ENCODE data around the gene MRAS.

The MRAS gene

DNA sequence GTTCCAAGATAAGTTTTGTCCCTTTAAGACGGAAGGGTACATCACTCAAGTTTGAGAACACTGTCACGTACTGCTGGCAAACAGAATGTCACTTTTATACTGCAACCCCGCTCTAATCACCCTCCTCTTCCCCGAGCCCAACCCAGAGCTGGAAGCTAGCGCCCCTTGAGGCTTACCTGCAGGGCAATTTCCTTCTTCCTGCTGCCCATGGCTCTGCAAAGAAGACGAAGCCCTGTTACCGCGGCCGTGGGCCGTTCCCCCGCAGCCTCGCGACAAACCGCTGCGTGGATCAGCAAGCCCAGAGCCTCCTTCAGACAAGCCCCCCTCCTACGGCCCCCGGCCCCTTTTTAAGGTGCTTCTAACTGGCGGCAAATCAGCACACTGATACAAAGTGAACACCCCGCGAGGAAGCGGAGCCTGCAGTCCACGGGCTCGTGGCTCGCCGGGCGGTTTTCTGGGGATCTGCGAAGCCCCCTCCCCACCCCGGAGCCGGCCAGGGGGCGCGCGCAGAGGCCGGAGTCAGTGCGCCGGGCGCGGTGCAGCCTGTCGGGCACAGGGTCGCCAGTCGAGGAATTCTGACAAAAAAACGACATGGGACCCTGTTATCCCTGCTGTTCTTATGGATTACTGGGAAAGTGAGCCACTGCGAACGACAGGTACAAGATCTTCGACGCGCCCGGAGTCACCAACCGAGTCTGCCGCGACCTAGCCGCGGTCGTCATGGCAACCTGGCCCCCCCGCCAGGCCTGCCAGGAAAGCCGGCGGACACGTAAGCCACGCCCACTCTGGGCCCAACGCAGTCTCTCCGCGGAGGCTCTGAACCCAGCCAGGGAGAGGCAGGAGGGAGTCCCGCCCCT lies 19.0 kb upstream of the MRAS start, which contains the start of gene NME9:
Gene NME9, minus strand, starts transcription at position 725 of the 857 bp plus-strand sequence. Its CDS starts 516 bp downstream, at position 209.
- DNase-seq (ENCODE audit: low read depth): peak; percentile 58
- TF ChIP-seq CTCF (conservative IDR thresholded peaks at IDR 0.05; ENCODE audit: low read length): peak; percentile 65
- peak within 1 kb of the TSS; percentile 61 for H3K4me3 ChIP-seq (ENCODE audit: low read length)

DNA sequence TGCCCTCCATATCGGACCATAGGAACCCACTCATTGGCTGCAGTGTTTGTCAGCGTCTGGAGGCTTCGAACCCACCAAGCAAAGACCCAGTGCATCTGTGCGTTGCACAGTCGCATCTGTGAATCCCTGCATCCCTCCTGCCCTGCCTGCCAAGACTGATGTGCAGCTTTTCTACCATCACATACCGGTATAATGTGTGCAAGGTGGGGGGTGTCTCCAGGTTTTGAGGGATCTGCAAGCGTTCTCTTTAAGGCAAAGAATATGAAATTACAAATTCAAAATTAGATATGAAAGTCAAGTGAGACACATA lies 18.4 kb upstream of the MRAS start:
- peak overlapping the region; percentile 61 for H3K4me3 ChIP-seq (ENCODE audit: low read length)
- no peak for TF ChIP-seq CTCF (conservative IDR thresholded peaks at IDR 0.05; ENCODE audit: low read length)
- no peak for DNase-seq (ENCODE audit: low read depth)

DNA sequence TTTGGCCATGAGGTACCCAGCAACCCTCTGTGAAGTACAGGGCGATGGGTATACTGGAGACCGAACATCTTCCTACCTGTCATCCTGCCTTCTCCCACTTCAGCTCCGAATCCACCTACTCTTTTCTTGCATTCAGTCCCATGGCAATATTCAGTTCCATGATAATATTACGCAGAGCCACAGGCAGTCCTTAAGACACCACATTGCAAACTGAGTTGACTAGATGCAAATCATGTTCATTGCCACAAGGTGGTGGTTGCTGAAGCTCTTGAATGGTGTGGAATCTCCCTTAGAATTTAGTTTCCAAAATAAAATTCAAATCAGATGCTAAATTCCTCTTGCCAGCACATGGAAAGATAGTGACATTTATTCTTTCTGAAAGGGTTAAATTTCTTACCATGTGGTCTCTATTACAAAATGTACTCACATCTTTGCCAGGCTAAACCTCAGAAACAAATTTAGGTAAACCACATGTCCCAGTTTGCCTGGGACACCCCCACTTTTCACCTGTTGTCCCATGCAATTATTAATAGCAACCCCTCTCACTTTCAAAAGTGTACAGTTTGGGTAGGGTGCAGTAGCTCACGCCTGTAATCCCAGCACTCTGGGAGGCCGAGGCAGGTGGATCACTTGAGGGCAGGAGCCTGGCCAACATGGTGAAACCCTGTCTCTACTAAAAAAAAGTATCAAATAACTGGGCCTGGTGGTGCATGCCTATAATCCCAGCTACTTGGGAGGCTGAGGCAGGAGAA lies 17.1 kb upstream of the MRAS start:
- peak; percentile 45 for DNase-seq (ENCODE audit: low read depth)
- peak; percentile 53 for TF ChIP-seq CTCF (conservative IDR thresholded peaks at IDR 0.05; ENCODE audit: low read length)
- H3K4me3 ChIP-seq (ENCODE audit: low read length): no peak overlapping the region

GRCh38 chr3:138332472-138333073 lies 15.8 kb upstream of the MRAS start:
- H3K4me3 ChIP-seq (ENCODE audit: low read length): no peak overlapping the region
- TF ChIP-seq CTCF (conservative IDR thresholded peaks at IDR 0.05; ENCODE audit: low read length): peak; percentile 80
- DNase-seq (ENCODE audit: low read depth): peak; percentile 60

DNA sequence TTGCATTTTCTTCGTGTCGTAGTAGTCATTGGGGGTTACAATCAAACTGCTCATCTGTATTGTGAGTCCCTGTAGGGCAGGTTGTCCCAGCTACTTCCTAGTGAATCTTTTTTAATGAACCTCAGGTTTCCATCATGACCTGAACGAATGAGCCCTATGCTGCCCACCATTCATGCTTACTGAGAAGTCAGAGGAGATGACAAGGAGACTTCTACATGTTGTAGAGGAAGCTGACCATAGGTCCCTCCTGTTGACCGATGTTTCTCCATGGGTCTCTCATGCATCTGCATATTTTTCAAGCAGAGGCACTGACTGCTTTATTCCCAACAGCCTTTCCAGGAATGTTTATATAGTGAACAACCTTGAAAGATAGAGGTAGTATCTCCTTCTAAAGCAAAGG lies 13.8 kb upstream of the MRAS start:
- TF ChIP-seq CTCF (conservative IDR thresholded peaks at IDR 0.05; ENCODE audit: low read length): no peak
- no peak for DNase-seq (ENCODE audit: low read depth)
- H3K4me3 ChIP-seq (ENCODE audit: low read length): no peak overlapping the region

DNA sequence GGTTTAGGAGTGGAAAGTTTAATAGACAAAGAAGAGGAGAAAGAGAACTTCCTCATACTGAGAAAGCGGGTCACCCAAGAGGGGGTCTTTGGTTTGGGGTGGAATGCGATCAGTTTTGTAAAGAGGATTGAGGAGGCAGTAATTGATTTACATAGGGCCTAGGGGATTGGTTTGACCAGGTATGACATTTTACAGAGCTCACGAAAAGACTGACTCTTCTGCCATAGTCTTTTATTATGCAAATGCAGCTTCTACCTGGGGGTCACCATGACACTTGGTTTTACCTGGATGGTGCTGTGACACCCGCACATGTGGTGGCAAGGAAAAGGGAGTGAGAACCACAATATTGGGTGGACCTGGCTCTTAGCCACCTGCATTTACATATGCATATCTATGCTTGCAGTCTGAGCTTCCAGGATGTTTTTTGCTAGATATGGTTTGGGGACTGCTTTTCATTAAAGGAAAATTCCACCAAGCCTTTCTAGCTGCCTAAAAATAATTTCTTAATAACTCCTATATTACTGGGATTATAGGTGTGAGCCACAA lies 11.9 kb upstream of the MRAS start:
- no peak for TF ChIP-seq CTCF (conservative IDR thresholded peaks at IDR 0.05; ENCODE audit: low read length)
- no peak overlapping the region for H3K4me3 ChIP-seq (ENCODE audit: low read length)
- DNase-seq (ENCODE audit: low read depth): no peak
